HL-60 (cell line): ENCODE data around the gene BABAM2.

Source experiments
- DNase-seq, 2 experiments: peaks; one replicate each; pipeline ENCODE4 v3.0.0-alpha.2; 2010 to 2020; ENCODE audit warnings: low read depth in 1 of 2, low spot score in 1 of 2
- H3K27ac ChIP-seq: fragments of 250-450 bp; sonication (Bioruptor Pico); replicated peaks from 2 replicates; pipeline ENCODE4 v1.5.1; 2020; ENCODE audit warnings: mild to moderate bottlenecking, moderate library complexity
- H3K27me3 ChIP-seq: fragments of 250-450 bp; sonication (Bioruptor Pico); 2 replicates; pipeline ENCODE4 v1.5.1; 2021; ENCODE audit warnings: mild to moderate bottlenecking, moderate library complexity; ENCODE audit not compliant: insufficient read depth, poor library complexity, severe bottlenecking
- H3K4me3 ChIP-seq: replicated peaks from 2 replicates; pipeline ENCODE4 v1.5.1; 2011; ENCODE audit warnings: mild to moderate bottlenecking, control low read depth, low read length; ENCODE audit not compliant: insufficient read depth
- CTCF ChIP-seq: IDR thresholded peaks from one replicate; pipeline ENCODE4 v1.5.1; 2011; ENCODE audit warnings: low read length, control low read depth, inconsistent platforms; ENCODE audit not compliant: insufficient read depth
- GABPA ChIP-seq: IDR thresholded peaks from 2 replicates; pipeline ENCODE4 v1.6.1; 2012; ENCODE audit warnings: low read depth
- POLR2AphosphoS5 ChIP-seq: IDR thresholded peaks from 2 replicates; pipeline ENCODE4 v1.6.1; 2012; ENCODE audit warnings: low read depth
- REST ChIP-seq: IDR thresholded peaks from 2 replicates; pipeline ENCODE4 v1.6.1; 2012; ENCODE audit warnings: low read depth; ENCODE audit not compliant: insufficient replicate concordance
- SPI1 ChIP-seq: IDR thresholded peaks from 2 replicates; pipeline ENCODE4 v1.6.1; 2012; ENCODE audit warnings: low read depth, mild to moderate bottlenecking, borderline replicate concordance

The BABAM2 gene

GRCh38 chr2:27903018-27903417 is 12.5 kb downstream of the BABAM2 start:
- H3K4me3 ChIP-seq = no peak overlapping the region
- H3K27me3 ChIP-seq = no peaks in the 10 kb centered on the region
- DNase-seq = no peak
- TF ChIP-seq GABPA (no peak), REST (no peak), SPI1 (no peak), POLR2AphosphoS5 (no peak), CTCF (no peak)
- no peak overlapping the region for H3K27ac ChIP-seq

- DNase-seq = no peak
- no peak for TF ChIP-seq GABPA
- no peak for TF ChIP-seq REST
- TF ChIP-seq CTCF = no peak
- Histone ChIP-seq H3K27ac (no peak overlapping the region), H3K4me3 (no peak overlapping the region), H3K27me3 (no peaks in the 10 kb centered on the region)
Measured at GRCh38 chr2:27903649-27904404, 13.3 kb downstream of the BABAM2 start.

- TF ChIP-seq CTCF = no peak
- TF ChIP-seq POLR2AphosphoS5 = no peak
- no peak for TF ChIP-seq SPI1
- no peak for TF ChIP-seq REST
- TF ChIP-seq GABPA = no peak
- H3K4me3 ChIP-seq = no peak overlapping the region
- no peak overlapping the region for H3K27ac ChIP-seq
- DNase-seq = no peak
- no peaks in the 10 kb centered on the region for H3K27me3 ChIP-seq
Measured at GRCh38 chr2:27904405-27904665, 13.8 kb downstream of the BABAM2 start.
